ENCODE results near the gene GJB6. TPM values are rescaled to one million over a fixed set of nuclear protein-coding genes. Genes with fewer than 3 reads are reported as not detected.

Gene GJB6
- total RNA-seq, 1 donor from 2014 or later, result 32.6 TPM

DNA sequence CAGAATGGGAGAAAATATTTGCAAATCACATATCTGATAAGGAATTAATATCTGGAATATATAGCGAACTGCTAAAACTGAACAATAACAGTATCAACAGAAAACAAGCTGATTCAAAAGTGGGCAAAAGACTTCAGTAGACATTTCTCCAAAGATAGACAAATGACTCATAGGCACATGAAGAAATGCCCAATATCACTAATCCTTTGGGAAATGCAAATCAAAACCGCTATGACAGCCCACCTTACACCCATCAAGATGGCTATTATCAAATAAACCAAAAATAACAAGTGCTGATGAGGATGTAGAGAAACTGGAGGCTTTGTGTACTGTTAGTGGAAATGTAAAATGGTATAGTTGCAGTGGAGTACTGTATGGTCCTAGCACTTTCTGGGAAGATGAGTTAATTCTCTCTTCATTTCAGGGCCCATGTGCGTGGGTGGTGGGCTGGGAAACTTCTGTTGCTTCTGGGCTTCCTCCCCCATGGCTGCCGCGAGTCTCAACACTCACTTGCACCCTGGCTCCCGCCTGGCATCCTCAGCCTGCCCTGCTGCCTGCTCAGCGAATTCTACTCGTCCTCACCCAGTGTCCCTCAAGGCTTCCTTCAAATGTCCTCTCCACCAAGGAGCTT is 58.9 kb downstream of the GJB6 start:
- H3K27me3 ChIP-seq (ENCODE audit: control insufficient read depth, insufficient read depth, low read length), result no peaks in the 10 kb centered on the region
- no peaks in the 10 kb centered on the region for H3K36me3 ChIP-seq (ENCODE audit: control insufficient read depth, insufficient read depth, low read length)
- FAIRE-seq (no peak), DNase-seq (ENCODE audit: low read depth) (no peak)
- TF ChIP-seq, protein P1, sequence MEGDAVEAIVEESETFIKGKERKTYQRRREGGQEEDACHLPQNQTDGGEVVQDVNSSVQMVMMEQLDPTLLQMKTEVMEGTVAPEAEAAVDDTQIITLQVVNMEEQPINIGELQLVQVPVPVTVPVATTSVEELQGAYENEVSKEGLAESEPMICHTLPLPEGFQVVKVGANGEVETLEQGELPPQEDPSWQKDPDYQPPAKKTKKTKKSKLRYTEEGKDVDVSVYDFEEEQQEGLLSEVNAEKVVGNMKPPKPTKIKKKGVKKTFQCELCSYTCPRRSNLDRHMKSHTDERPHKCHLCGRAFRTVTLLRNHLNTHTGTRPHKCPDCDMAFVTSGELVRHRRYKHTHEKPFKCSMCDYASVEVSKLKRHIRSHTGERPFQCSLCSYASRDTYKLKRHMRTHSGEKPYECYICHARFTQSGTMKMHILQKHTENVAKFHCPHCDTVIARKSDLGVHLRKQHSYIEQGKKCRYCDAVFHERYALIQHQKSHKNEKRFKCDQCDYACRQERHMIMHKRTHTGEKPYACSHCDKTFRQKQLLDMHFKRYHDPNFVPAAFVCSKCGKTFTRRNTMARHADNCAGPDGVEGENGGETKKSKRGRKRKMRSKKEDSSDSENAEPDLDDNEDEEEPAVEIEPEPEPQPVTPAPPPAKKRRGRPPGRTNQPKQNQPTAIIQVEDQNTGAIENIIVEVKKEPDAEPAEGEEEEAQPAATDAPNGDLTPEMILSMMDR (IDR thresholded peaks at IDR 0.05; ENCODE audit: insufficient read depth, low read length, severe bottlenecking), result no peak
- no peak overlapping the region for H3K4me3 ChIP-seq (ENCODE audit: low read depth, low read length)

Other genes with a start within 250 kb of the GJB6 start
- gene GJA3, start 71.3 kb downstream of the GJB6 start, total RNA-seq, result 0.26 and 1.5 TPM in 2 replicates
- gene GJB2, start 39.4 kb downstream of the GJB6 start, total RNA-seq, result 192 and 432 TPM in 2 replicates

All from bronchial epithelial cell (primary cell).